Panc1 (cell line): ENCODE data around the gene CAMKMT.

Experiments
- POLR2AphosphoS5 ChIP-seq: IDR thresholded peaks from 2 replicates; pipeline ENCODE4 v1.6.1; 2012; ENCODE audit warnings: mild to moderate bottlenecking, low read depth, low read length, moderate library complexity
- TF ChIP-seq, protein P1 (sequence below), 2 experiments: IDR thresholded peaks; 2 replicates each; pipeline ENCODE4 v1.6.1; 2011 to 2012; ENCODE audit warnings: low read depth in 2 of 2, control low read depth in 1 of 2, low read length in 1 of 2, mild to moderate bottlenecking in 1 of 2, moderate library complexity in 1 of 2; ENCODE audit not compliant: insufficient read depth in 1 of 2
- TF ChIP-seq, protein P2 (sequence below): fragments of 450-650 bp; IDR thresholded peaks from 2 replicates; pipeline ENCODE4 v1.5.1; 2017; ENCODE audit warnings: mild to moderate bottlenecking

DNA sequence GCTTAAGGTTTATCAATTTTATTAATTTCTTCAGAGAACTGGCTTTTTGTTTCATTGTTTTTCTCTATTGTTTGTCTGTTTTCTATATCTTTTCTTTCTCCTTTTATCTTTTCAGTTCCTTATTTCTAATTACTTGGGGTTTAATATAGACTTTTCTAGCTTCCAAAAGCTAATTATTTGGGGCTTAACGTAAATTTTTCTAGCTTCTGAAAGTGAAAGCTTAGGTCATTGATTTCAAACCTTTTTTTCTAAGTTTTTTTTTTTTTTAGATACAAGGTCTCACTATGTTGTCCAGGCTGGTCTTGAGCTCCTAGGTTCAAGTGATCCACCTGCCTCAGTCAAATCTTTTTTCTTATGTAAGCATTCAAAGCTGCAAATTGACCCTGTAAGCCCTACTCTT, 266.6 kb downstream of the CAMKMT start:
- TF ChIP-seq POLR2AphosphoS5, result no peak
- TF ChIP-seq, protein P1, sequence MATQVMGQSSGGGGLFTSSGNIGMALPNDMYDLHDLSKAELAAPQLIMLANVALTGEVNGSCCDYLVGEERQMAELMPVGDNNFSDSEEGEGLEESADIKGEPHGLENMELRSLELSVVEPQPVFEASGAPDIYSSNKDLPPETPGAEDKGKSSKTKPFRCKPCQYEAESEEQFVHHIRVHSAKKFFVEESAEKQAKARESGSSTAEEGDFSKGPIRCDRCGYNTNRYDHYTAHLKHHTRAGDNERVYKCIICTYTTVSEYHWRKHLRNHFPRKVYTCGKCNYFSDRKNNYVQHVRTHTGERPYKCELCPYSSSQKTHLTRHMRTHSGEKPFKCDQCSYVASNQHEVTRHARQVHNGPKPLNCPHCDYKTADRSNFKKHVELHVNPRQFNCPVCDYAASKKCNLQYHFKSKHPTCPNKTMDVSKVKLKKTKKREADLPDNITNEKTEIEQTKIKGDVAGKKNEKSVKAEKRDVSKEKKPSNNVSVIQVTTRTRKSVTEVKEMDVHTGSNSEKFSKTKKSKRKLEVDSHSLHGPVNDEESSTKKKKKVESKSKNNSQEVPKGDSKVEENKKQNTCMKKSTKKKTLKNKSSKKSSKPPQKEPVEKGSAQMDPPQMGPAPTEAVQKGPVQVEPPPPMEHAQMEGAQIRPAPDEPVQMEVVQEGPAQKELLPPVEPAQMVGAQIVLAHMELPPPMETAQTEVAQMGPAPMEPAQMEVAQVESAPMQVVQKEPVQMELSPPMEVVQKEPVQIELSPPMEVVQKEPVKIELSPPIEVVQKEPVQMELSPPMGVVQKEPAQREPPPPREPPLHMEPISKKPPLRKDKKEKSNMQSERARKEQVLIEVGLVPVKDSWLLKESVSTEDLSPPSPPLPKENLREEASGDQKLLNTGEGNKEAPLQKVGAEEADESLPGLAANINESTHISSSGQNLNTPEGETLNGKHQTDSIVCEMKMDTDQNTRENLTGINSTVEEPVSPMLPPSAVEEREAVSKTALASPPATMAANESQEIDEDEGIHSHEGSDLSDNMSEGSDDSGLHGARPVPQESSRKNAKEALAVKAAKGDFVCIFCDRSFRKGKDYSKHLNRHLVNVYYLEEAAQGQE (IDR thresholded peaks at IDR 0.05; ENCODE audit: insufficient read depth in 1 of 2, low read depth in 2 of 2, low read length in 1 of 2), result no peak
- TF ChIP-seq, protein P2, sequence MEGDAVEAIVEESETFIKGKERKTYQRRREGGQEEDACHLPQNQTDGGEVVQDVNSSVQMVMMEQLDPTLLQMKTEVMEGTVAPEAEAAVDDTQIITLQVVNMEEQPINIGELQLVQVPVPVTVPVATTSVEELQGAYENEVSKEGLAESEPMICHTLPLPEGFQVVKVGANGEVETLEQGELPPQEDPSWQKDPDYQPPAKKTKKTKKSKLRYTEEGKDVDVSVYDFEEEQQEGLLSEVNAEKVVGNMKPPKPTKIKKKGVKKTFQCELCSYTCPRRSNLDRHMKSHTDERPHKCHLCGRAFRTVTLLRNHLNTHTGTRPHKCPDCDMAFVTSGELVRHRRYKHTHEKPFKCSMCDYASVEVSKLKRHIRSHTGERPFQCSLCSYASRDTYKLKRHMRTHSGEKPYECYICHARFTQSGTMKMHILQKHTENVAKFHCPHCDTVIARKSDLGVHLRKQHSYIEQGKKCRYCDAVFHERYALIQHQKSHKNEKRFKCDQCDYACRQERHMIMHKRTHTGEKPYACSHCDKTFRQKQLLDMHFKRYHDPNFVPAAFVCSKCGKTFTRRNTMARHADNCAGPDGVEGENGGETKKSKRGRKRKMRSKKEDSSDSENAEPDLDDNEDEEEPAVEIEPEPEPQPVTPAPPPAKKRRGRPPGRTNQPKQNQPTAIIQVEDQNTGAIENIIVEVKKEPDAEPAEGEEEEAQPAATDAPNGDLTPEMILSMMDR, result no peak
